Osteocyte (in vitro differentiated cells): ENCODE measurements around the gene MZT2B. TPM values are rescaled to one million over a fixed set of nuclear protein-coding genes. Genes with fewer than 3 reads are reported as not detected.
"Not testable (repeated sequence)": the region's sequence is repeated elsewhere in the genome, so short reads cannot be mapped to it uniquely, and the experiment has no call there.

Experiments
- DNase-seq: peaks from one replicate; pipeline ENCODE4 v3.0.0; 2021; ENCODE audit warnings: mixed read lengths; ENCODE audit not compliant: unreplicated experiment; ENCODE audit errors: extremely low spot score
- H3K27ac Mint-ChIP-seq: one replicate; pipeline ENCODE4 v1.8.0; 2021; ENCODE audit warnings: mild to moderate bottlenecking, mixed read lengths; ENCODE audit not compliant: unreplicated experiment
- H3K27me3 Mint-ChIP-seq: one replicate; pipeline ENCODE4 v1.8.0; 2021; ENCODE audit warnings: mixed read lengths; ENCODE audit not compliant: unreplicated experiment
- H3K36me3 Mint-ChIP-seq: one replicate; pipeline ENCODE4 v1.8.0; 2021; ENCODE audit warnings: mixed read lengths; ENCODE audit not compliant: unreplicated experiment
- H3K4me1 Mint-ChIP-seq: one replicate; pipeline ENCODE4 v1.8.0; 2021; ENCODE audit warnings: mixed read lengths; ENCODE audit not compliant: unreplicated experiment
- H3K4me3 Mint-ChIP-seq: one replicate; pipeline ENCODE4 v1.8.0; 2021; ENCODE audit warnings: mild to moderate bottlenecking, moderate library complexity, mixed read lengths; ENCODE audit not compliant: unreplicated experiment
- H3K9me3 Mint-ChIP-seq: one replicate; pipeline ENCODE4 v1.8.0; 2021; ENCODE audit warnings: mixed read lengths; ENCODE audit not compliant: unreplicated experiment
- total RNA-seq: library from RNA; stranded (reverse); gene quantifications from 2 replicates; pipeline ENCODE4 v1.2.1, GENCODE V29; 2021
- TF ChIP-seq, protein P1 (sequence below): fragments of 200-600 bp; sonication (generic); IDR thresholded peaks from 2 replicates; pipeline ENCODE4 v1.5.0; 2021; ENCODE audit warnings: antibody characterized with exemption, mild to moderate bottlenecking, moderate library complexity

Gene MZT2B
- total RNA-seq, 1 donor from 2014 or later = 281 TPM

DNA sequence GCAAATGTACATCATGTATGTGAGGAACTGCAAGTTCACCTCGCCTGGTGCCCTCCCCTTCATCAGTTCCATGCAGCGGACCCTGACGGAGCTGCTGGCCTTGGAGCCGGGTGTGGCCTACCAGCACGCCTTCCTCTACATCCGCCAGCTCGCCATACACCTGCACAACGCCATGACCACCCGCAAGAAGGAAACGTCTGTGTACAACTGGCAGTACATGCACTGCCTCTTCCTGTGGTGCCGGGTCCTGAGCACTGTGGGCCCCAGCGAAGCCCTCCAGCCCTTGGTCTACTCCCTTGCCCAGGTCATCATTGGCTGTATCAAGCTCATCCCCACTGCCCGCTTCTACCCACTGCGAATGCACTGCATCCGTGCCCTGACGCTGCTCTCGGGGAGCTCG, 48.3 kb downstream of the MZT2B start:
- not testable (repeated sequence) for DNase-seq, H3K4me1 Mint-ChIP-seq, H3K9me3 Mint-ChIP-seq, H3K4me3 Mint-ChIP-seq, H3K36me3 Mint-ChIP-seq, H3K27me3 Mint-ChIP-seq, H3K27ac Mint-ChIP-seq

DNA sequence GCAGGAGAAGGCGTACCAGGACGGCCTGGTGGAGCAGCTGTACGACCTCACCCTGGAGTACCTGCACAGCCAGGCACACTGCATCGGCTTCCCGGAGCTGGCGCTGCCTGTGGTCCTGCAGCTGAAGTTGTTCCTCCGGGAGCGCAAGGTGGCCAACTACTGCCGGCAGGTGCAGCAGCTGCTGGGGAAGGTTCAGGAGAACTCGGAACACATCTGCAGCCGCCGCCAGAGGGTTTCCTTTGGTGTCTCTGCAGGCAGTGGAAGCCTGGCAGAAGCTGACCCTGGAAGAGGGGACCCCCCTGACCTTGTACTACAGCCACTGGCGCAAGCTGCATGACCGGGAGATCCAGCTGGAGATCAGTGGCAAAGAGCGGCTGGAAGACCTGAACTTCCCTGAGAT, 48.8 kb downstream of the MZT2B start:
- H3K9me3 Mint-ChIP-seq = not testable (repeated sequence)

DNA sequence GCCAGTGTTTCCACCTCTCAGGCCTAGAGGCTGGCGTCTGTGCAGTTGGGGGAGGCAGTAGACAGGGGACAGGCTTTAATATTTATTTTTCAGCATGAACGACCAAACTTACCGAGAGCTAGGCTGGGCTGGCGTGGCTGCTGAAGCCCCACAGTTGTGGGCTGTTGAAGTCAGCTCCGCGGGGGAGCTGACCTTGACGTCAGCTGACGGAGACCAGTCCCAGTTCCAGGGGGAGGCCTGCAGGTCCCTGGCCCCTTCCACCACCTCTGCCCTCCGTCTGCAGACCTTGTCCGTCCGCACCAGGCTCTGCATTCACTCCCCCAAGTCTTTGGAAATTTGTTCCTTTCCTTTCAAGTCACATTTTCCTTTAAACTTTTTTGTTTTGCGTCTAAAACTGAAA, 49.6 kb downstream of the MZT2B start:
- H3K4me3 Mint-ChIP-seq = no peak overlapping the region
- H3K4me1 Mint-ChIP-seq = no peaks in the 10 kb centered on the region
- H3K9me3 Mint-ChIP-seq = no peaks in the 10 kb centered on the region
- TF ChIP-seq, protein P1, sequence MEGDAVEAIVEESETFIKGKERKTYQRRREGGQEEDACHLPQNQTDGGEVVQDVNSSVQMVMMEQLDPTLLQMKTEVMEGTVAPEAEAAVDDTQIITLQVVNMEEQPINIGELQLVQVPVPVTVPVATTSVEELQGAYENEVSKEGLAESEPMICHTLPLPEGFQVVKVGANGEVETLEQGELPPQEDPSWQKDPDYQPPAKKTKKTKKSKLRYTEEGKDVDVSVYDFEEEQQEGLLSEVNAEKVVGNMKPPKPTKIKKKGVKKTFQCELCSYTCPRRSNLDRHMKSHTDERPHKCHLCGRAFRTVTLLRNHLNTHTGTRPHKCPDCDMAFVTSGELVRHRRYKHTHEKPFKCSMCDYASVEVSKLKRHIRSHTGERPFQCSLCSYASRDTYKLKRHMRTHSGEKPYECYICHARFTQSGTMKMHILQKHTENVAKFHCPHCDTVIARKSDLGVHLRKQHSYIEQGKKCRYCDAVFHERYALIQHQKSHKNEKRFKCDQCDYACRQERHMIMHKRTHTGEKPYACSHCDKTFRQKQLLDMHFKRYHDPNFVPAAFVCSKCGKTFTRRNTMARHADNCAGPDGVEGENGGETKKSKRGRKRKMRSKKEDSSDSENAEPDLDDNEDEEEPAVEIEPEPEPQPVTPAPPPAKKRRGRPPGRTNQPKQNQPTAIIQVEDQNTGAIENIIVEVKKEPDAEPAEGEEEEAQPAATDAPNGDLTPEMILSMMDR = no peak
- no peaks in the 10 kb centered on the region for H3K36me3 Mint-ChIP-seq
- no peak overlapping the region for H3K27ac Mint-ChIP-seq
- peaks cover 2% of the 10 kb centered on the region for H3K27me3 Mint-ChIP-seq
- DNase-seq = no peak

More for the DNA sequence above, 48.8 kb downstream of the MZT2B start:
- not testable (repeated sequence) for DNase-seq, H3K27me3 Mint-ChIP-seq, H3K4me1 Mint-ChIP-seq, H3K4me3 Mint-ChIP-seq, H3K27ac Mint-ChIP-seq, H3K36me3 Mint-ChIP-seq

DNA sequence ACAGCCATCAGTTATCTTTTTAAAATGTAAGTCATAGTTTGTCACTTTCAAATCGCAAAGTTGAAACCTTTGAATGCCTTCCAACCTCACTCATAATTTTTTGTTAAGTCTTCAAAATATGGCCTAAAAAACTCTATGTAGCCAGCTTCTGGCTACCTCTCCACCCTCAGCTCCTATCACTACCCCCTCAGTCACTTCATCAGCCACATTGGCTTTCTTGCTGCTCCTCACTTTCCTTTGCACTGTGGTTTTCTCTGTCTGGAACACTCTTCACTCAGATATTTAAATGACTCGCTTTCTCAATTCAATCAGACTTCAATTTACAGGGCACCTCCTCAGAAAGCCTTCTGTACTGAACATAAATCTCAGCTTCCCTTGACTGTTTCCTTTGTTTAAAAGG, 51.0 kb downstream of the MZT2B start:
- H3K27ac Mint-ChIP-seq, H3K4me1 Mint-ChIP-seq: not testable (repeated sequence)

DNA sequence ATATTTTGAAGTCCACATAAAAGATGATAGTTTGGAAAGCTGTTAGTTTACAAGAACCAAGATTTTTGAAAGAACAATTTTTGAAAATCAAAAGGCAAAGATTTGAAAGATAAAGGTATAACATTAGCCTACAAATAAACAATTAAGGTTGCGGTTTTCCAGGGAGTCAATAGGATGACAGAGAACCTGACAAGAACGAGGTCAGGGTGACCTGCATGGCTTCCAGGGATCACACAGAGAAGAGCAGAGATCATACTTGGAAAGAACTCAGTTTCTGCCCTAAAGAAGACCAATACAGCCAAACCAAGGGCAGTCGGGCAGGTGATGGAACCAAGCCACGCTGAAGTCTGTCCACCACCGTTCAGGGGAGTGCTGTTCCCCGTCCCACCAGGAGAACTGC, 57.5 kb downstream of the MZT2B start:
- not testable (repeated sequence) for H3K4me1 Mint-ChIP-seq, H3K4me3 Mint-ChIP-seq, H3K9me3 Mint-ChIP-seq, H3K36me3 Mint-ChIP-seq, H3K27ac Mint-ChIP-seq, DNase-seq, H3K27me3 Mint-ChIP-seq

More for the DNA sequence above, 51.0 kb downstream of the MZT2B start:
- not testable (repeated sequence) for H3K27me3 Mint-ChIP-seq, H3K9me3 Mint-ChIP-seq, H3K36me3 Mint-ChIP-seq, H3K4me3 Mint-ChIP-seq, DNase-seq

Other genes with a start within 250 kb of the MZT2B start
- gene RAB6C, start 202.6 kb upstream of the MZT2B start, total RNA-seq = not detected in 2 replicates
- gene POTEF, start 53.0 kb upstream of the MZT2B start, total RNA-seq = 0.30 TPM in 1 of 2 replicates, not detected in the other
- gene CCDC74B, start 37.1 kb upstream of the MZT2B start, total RNA-seq = 1.7 and 2.2 TPM in 2 replicates
- gene SMPD4, start 660 bp upstream of the MZT2B start, total RNA-seq = 64.8 and 67.0 TPM in 2 replicates
- gene TUBA3E, start 16.2 kb downstream of the MZT2B start, total RNA-seq = not detected in 2 replicates
- gene IMP4, start 160.6 kb downstream of the MZT2B start, total RNA-seq = 46.4 and 48.5 TPM in 2 replicates
- 30.2 and 31.5 TPM in 2 replicates for gene PTPN18, start 173.8 kb downstream of the MZT2B start, total RNA-seq